ENCODE results near the gene ZYG11B.
"Not testable (repeated sequence)": the region's sequence is repeated elsewhere in the genome, so short reads cannot be mapped to it uniquely, and the experiment has no call there.

The ZYG11B gene

GRCh38 chr1:52786148-52786547 lies 59.9 kb downstream of the ZYG11B start:
- DNase-seq (ENCODE audit: extremely low read depth, insufficient read length), result no peak
- no peaks in the 10 kb centered on the region for H3K27me3 ChIP-seq (replicated peaks; ENCODE audit: control insufficient read depth, insufficient read depth, low read length)
- peaks cover 3% of the 10 kb centered on the region for H3K36me3 ChIP-seq (ENCODE audit: control insufficient read depth, insufficient read depth, low read length)
- no peak overlapping the region for H3K4me3 ChIP-seq (replicated peaks; ENCODE audit: low read depth, low read length)
- no peak for TF ChIP-seq CTCF (IDR thresholded peaks at IDR 0.05; ENCODE audit: insufficient read depth, low read length, poor library complexity, severe bottlenecking)

DNA sequence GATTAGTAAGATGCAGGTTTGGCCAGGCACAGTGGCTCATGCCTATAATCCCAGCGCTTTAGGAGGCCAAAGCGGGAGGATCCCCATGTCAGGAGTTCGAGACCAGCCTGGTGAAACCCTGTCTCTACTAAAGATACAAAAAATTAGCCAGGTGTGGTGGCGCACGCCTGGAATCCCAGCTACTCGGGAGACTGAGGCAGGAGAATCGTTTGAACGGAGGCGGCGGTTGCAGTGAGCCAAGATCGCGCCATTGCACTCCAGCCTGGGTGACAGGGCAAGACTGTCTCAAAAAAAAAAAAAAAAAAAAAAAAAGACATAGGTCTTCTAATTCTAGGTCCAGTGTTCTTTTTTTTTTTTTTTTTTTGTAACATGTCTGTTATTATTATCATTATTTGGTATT lies 64.2 kb downstream of the ZYG11B start:
- H3K27me3 ChIP-seq (replicated peaks; ENCODE audit: control insufficient read depth, insufficient read depth, low read length); H3K36me3 ChIP-seq (ENCODE audit: control insufficient read depth, insufficient read depth, low read length); DNase-seq (ENCODE audit: extremely low read depth, insufficient read length); H3K4me3 ChIP-seq (replicated peaks; ENCODE audit: low read depth, low read length): not testable (repeated sequence)

DNA sequence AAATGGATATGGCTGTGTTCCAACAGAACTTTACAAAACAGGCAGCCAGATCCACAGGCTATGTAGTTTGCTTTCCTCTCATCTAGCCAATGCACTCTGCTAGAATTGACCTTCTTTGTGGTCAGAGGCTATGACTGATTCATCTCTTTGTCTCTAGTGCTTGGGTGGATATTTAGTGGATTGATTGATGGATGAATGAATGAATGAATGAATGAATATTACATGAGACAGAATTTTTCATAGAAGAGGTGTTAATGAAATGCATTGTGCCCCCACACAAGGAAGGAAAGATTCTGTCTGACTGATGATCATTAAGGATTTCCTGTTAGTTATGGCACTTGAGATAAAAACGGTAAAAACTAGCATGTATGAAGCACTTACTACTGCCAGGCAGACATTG lies 65.8 kb downstream of the ZYG11B start:
- Histone ChIP-seq H3K27me3 (replicated peaks; ENCODE audit: control insufficient read depth, insufficient read depth, low read length) (no peaks in the 10 kb centered on the region), H3K4me3 (replicated peaks; ENCODE audit: low read depth, low read length) (no peak overlapping the region), H3K36me3 (ENCODE audit: control insufficient read depth, insufficient read depth, low read length) (no peaks in the 10 kb centered on the region; the same call in 1 of the 2 replicates)
- TF ChIP-seq CTCF (IDR thresholded peaks at IDR 0.05; ENCODE audit: insufficient read depth, low read length, poor library complexity, severe bottlenecking), result no peak
- DNase-seq (ENCODE audit: extremely low read depth, insufficient read length), result no peak

DNA sequence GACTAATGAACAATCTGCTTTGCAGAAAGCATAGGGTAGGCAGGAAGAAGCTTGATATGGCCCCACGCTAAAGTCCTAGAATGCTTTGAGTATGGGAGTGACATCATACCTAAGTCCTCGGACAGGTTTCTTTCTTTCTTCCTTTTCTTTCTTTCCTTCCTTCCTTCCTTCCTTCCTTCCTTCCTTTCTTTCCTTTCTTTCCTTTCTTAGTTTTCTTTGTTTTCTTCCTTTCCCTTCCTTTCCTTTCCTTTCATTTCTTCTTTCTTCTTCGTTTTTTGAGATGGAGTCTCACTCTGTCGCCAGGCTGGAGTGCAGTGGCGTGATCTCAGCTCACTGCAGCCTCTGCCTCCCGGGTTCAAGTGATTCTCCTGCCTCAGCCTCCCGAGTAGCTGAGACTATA lies 67.5 kb downstream of the ZYG11B start:
- not testable (repeated sequence) for H3K36me3 ChIP-seq (ENCODE audit: control insufficient read depth, insufficient read depth, low read length); H3K4me3 ChIP-seq (replicated peaks; ENCODE audit: low read depth, low read length); H3K27me3 ChIP-seq (replicated peaks; ENCODE audit: control insufficient read depth, insufficient read depth, low read length); DNase-seq (ENCODE audit: extremely low read depth, insufficient read length)

DNA sequence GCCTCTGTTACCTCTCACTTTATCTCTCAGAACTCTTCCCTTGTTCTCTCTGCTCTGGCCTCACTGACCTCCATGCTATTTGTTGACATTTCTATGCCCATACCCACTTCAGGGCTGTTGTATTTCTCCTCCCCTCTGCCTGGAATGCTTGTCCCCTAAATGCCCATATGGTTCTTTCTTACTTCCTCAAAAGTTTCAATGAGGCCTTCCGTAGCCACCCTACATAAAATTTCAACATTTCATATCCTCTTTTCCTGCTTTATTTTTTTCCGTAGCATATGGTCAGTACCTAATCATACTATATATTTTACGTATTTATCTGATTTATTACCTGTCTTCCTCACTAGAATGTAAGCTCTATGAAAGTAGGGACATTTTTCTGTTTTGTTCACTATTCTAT lies 69.2 kb downstream of the ZYG11B start:
- DNase-seq (ENCODE audit: extremely low read depth, insufficient read length), result no peak
- Histone ChIP-seq H3K36me3 (ENCODE audit: control insufficient read depth, insufficient read depth, low read length) (no peaks in the 10 kb centered on the region; the same call in none of the 2 replicates), H3K4me3 (replicated peaks; ENCODE audit: low read depth, low read length) (no peak overlapping the region), H3K27me3 (replicated peaks; ENCODE audit: control insufficient read depth, insufficient read depth, low read length) (no peaks in the 10 kb centered on the region)
- TF ChIP-seq CTCF (IDR thresholded peaks at IDR 0.05; ENCODE audit: insufficient read depth, low read length, poor library complexity, severe bottlenecking), result no peak

- H3K4me3 ChIP-seq (replicated peaks; ENCODE audit: low read depth, low read length), result no peak overlapping the region
- no peak for TF ChIP-seq CTCF (IDR thresholded peaks at IDR 0.05; ENCODE audit: insufficient read depth, low read length, poor library complexity, severe bottlenecking)
- H3K27me3 ChIP-seq (replicated peaks; ENCODE audit: control insufficient read depth, insufficient read depth, low read length), result no peaks in the 10 kb centered on the region
Measured at GRCh38 chr1:52798331-52798730, 72.1 kb downstream of the ZYG11B start.

DNA sequence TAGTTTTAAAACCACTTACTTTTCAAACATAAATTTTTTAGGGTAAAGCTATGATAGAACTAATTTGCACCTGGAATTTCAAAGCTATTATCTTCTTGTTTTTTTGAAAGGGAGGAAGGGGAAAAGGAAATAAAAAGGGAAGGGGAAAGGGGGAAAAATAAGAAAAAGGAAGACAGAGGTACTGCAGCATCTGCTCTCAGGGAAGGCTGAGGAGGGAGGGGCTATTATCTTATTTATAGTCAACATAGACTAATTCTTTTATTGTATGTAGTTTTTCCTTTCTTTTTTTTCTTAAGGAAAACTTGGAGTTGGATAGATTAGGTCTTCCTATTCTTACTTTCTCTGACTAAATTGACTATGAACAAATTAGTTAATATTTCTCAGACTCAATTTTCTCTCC lies 74.8 kb downstream of the ZYG11B start:
- no peak for TF ChIP-seq CTCF (IDR thresholded peaks at IDR 0.05; ENCODE audit: insufficient read depth, low read length, poor library complexity, severe bottlenecking)
- Histone ChIP-seq H3K36me3 (ENCODE audit: control insufficient read depth, insufficient read depth, low read length) (no peaks in the 10 kb centered on the region; the same call in none of the 2 replicates), H3K4me3 (replicated peaks; ENCODE audit: low read depth, low read length) (no peak overlapping the region), H3K27me3 (replicated peaks; ENCODE audit: control insufficient read depth, insufficient read depth, low read length) (no peaks in the 10 kb centered on the region)
- no peak for DNase-seq (ENCODE audit: extremely low read depth, insufficient read length)

More at GRCh38 chr1:52798331-52798730, 72.1 kb downstream of the ZYG11B start:
- no peak for DNase-seq (ENCODE audit: extremely low read depth, insufficient read length)
- no peaks in the 10 kb centered on the region; the same call in none of the 2 replicates for H3K36me3 ChIP-seq (ENCODE audit: control insufficient read depth, insufficient read depth, low read length)

DNA sequence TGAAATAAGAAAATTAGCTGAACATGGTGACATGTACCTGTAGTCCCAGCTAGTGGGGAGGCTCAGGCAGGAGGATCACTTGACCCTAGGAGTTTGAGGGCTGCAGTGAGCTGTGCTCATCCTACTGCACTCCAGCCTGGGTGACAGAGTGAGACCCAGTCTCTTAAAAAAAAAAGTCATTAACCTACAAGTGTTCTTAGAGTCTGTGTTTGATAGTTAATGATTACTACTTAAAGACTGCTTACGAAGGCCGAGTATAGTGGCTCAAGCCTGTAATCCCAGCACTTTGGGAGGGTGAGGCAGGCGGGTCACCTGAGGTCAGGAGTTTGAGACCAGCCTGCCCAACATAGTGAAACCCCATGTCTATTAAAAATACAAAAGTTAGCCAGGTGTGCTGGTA lies 77.8 kb downstream of the ZYG11B start:
- H3K36me3 ChIP-seq (ENCODE audit: control insufficient read depth, insufficient read depth, low read length); DNase-seq (ENCODE audit: extremely low read depth, insufficient read length): not testable (repeated sequence)

More for the DNA sequence above, 77.8 kb downstream of the ZYG11B start:
- H3K27me3 ChIP-seq (replicated peaks; ENCODE audit: control insufficient read depth, insufficient read depth, low read length); H3K4me3 ChIP-seq (replicated peaks; ENCODE audit: low read depth, low read length): not testable (repeated sequence)

Data from GM06990 (cell line).